Measurements from ENCODE around the gene GPRIN1. TPM values are rescaled to one million over a fixed set of nuclear protein-coding genes. Genes with fewer than 3 reads are reported as not detected.

Gene GPRIN1
- total RNA-seq, 3 donors from 2014 or later, result 0.64 to 1.2 (median 0.98) TPM

DNA sequence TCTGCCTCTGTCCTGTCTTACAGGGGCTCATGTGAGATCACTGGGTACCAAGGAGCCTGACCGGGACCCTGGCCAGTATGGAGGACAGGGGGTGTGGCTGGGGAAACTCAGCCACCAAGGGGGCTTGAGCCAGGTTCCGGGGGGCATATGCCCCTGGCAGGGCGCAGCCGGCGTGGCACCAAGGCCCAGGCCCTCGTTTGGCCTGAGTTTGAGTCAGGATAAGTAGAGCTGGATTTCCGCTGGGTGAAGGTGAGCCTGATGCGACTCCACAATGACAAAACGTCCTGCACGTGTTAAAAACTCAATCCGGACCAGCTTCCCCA lies 36.7 kb upstream of the GPRIN1 start:
- H3K27ac ChIP-seq, result peak overlapping the region; percentile 76 to 82
- no peaks in the 10 kb centered on the region for H3K27me3 ChIP-seq
- H3K4me3 ChIP-seq, result peak overlapping the region; percentile 61 to 76 (median 74)
- no peaks in the 10 kb centered on the region for H3K4me1 ChIP-seq
- intact Hi-C loops (cut with DNase I; ENCODE audit: low total_unique reads), result no loop called here
- H3K36me3 ChIP-seq, result no peaks in the 10 kb centered on the region
- H3K9me3 ChIP-seq, result no peaks in the 10 kb centered on the region
- no peak for DNase-seq (ENCODE audit: low spot score in 2 of 2)
- TF ChIP-seq, protein P1, sequence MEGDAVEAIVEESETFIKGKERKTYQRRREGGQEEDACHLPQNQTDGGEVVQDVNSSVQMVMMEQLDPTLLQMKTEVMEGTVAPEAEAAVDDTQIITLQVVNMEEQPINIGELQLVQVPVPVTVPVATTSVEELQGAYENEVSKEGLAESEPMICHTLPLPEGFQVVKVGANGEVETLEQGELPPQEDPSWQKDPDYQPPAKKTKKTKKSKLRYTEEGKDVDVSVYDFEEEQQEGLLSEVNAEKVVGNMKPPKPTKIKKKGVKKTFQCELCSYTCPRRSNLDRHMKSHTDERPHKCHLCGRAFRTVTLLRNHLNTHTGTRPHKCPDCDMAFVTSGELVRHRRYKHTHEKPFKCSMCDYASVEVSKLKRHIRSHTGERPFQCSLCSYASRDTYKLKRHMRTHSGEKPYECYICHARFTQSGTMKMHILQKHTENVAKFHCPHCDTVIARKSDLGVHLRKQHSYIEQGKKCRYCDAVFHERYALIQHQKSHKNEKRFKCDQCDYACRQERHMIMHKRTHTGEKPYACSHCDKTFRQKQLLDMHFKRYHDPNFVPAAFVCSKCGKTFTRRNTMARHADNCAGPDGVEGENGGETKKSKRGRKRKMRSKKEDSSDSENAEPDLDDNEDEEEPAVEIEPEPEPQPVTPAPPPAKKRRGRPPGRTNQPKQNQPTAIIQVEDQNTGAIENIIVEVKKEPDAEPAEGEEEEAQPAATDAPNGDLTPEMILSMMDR (IDR thresholded peaks at IDR 0.05), result no peak
- TF ChIP-seq POLR2AphosphoS5 (IDR thresholded peaks at IDR 0.05), result no peak
- TF ChIP-seq POLR2A (IDR thresholded peaks at IDR 0.05), result no peak

GRCh38 chr5:176646049-176646706 lies 36.2 kb upstream of the GPRIN1 start:
- Histone ChIP-seq H3K27ac (peak overlapping the region; percentile 76 to 82), H3K27me3 (no peaks in the 10 kb centered on the region), H3K4me3 (peak overlapping the region in 2 of 3 donors; percentile 61 to 76), H3K36me3 (no peaks in the 10 kb centered on the region), H3K4me1 (no peaks in the 10 kb centered on the region), H3K9me3 (no peaks in the 10 kb centered on the region)
- intact Hi-C loops (cut with DNase I; ENCODE audit: low total_unique reads), result no loop called here
- no peak for TF ChIP-seq POLR2AphosphoS5 (IDR thresholded peaks at IDR 0.05)
- TF ChIP-seq, protein P1 (IDR thresholded peaks at IDR 0.05), result no peak
- no peak for TF ChIP-seq POLR2A (IDR thresholded peaks at IDR 0.05)
- DNase-seq (ENCODE audit: low spot score in 2 of 2), result no peak

GRCh38 chr5:176644878-176645670 lies 35.1 kb upstream of the GPRIN1 start:
- Histone ChIP-seq H3K4me1 (no peaks in the 10 kb centered on the region), H3K4me3 (no peak overlapping the region), H3K9me3 (no peaks in the 10 kb centered on the region), H3K27ac (no peak overlapping the region), H3K27me3 (no peaks in the 10 kb centered on the region), H3K36me3 (no peaks in the 10 kb centered on the region)
- TF ChIP-seq POLR2AphosphoS5 (IDR thresholded peaks at IDR 0.05) (no peak), POLR2A (IDR thresholded peaks at IDR 0.05) (no peak)
- TF ChIP-seq, protein P1 (IDR thresholded peaks at IDR 0.05), result no peak
- no peak for DNase-seq (ENCODE audit: low spot score in 2 of 2)
- intact Hi-C loops (cut with DNase I; ENCODE audit: low total_unique reads), result no loop called here

- Histone ChIP-seq H3K27me3 (no peaks in the 10 kb centered on the region), H3K4me3 (no peak overlapping the region), H3K27ac (no peak overlapping the region), H3K36me3 (no peaks in the 10 kb centered on the region), H3K9me3 (no peaks in the 10 kb centered on the region), H3K4me1 (no peaks in the 10 kb centered on the region)
- no peak for DNase-seq (ENCODE audit: low spot score in 2 of 2)
- intact Hi-C loops (cut with DNase I; ENCODE audit: low total_unique reads), result no loop called here
- TF ChIP-seq POLR2AphosphoS5 (IDR thresholded peaks at IDR 0.05) (no peak), POLR2A (IDR thresholded peaks at IDR 0.05) (no peak)
- TF ChIP-seq, protein P1 (IDR thresholded peaks at IDR 0.05), result no peak
These were observed 34.3 kb upstream of the GPRIN1 start for GRCh38 chr5:176644294-176644693.

All from breast epithelium (tissue), 4 donors.